ENCODE measurements around the gene SNTB2. TPM values are rescaled to one million over a fixed set of nuclear protein-coding genes. Genes with fewer than 3 reads are reported as not detected.
A peak's percentile ranks its signal among the peaks of the same experiment; 100 is the strongest.

The SNTB2 gene
- total and polyA plus RNA-seq, 2 of the 13 experiments (the other 11 are each of a cell fraction or from before 2014, with no cell fraction given), result 11.5 to 19.2 TPM

- TF ChIP-seq CBX5 (CRISPR knock-in tag; IDR thresholded peaks at IDR 0.05; ENCODE audit: borderline replicate concordance) (peak; percentile 79; the same call in 1 of the 2 replicates), NFATC3 (CRISPR knock-in tag; IDR thresholded peaks at IDR 0.05) (no peak), KLF6 (CRISPR knock-in tag; IDR thresholded peaks at IDR 0.05) (no peak), BRCA1 (CRISPR knock-in tag; IDR thresholded peaks at IDR 0.05) (no peak; the same call in 1 of the 2 replicates), MAFF (IDR thresholded peaks at IDR 0.05; ENCODE audit: low read depth, low read length) (peak; percentile 88), STAT5B (CRISPR knock-in tag; IDR thresholded peaks at IDR 0.05) (no peak), RFX3 (CRISPR knock-in tag; IDR thresholded peaks at IDR 0.05) (peak; percentile 53; the same call in 1 of the 2 replicates), ZNF7 (CRISPR knock-in tag; IDR thresholded peaks at IDR 0.05) (no peak), PHB2 (IDR thresholded peaks at IDR 0.05; ENCODE audit: partially characterized antibody) (no peak), MYNN (CRISPR knock-in tag; IDR thresholded peaks at IDR 0.05; ENCODE audit: low read depth) (no peak), PLSCR1 (CRISPR knock-in tag; IDR thresholded peaks at IDR 0.05; ENCODE audit: borderline replicate concordance) (no peak), RFX5 (IDR thresholded peaks at IDR 0.05; ENCODE audit: low read depth, low read length) (peak; percentile 59; the same call in 1 of the 2 replicates), ZNF205 (CRISPR knock-in tag; IDR thresholded peaks at IDR 0.05) (no peak), SKI (IDR thresholded peaks at IDR 0.05; ENCODE audit: partially characterized antibody) (no peak), POLR2AphosphoS5 (IDR thresholded peaks at IDR 0.05; ENCODE audit: low read depth, low read length) (no peak; the same call in 1 of the 2 replicates), MBD4 (IDR thresholded peaks at IDR 0.05; ENCODE audit: borderline replicate concordance, low read length) (0 out of 2 replicates have a peak, but pooled peaks have one; percentile 20), MAX (IDR thresholded peaks at IDR 0.05) (peak; percentile 94), AHDC1 (CRISPR knock-in tag; IDR thresholded peaks at IDR 0.05; ENCODE audit: borderline replicate concordance) (no peak), ZNF569 (CRISPR knock-in tag; IDR thresholded peaks at IDR 0.05; ENCODE audit: borderline replicate concordance) (no peak), ZBTB46 (CRISPR knock-in tag; IDR thresholded peaks at IDR 0.05; ENCODE audit: borderline replicate concordance) (no peak), ZBTB3 (CRISPR knock-in tag; IDR thresholded peaks at IDR 0.05; ENCODE audit: borderline replicate concordance, low read depth) (0 out of 2 replicates have a peak, but pooled peaks have one; percentile 36), ZNF761 (CRISPR knock-in tag; conservative IDR thresholded peaks at IDR 0.05) (0 out of 2 replicates have a peak, but pooled peaks have one; percentile 50)
These were observed 139.4 kb downstream of the SNTB2 start (continued) for GRCh38 chr16:69326172-69326873.
